CD4-positive, alpha-beta memory T cell (primary cell): ENCODE data around the gene KLKB1. TPM values are rescaled to one million over a fixed set of nuclear protein-coding genes. Genes with fewer than 3 reads are reported as not detected.

Source experiments
- CTCF ChIA-PET: fragments of 350-600 bp; sonication (Branson Sonifier 250); formaldehyde crosslinking; loops from one replicate; lab custom pipeline; 2021; ENCODE audit warnings: inconsistent platforms; ENCODE audit not compliant: partially characterized antibody; lab: Charles Lee
- POLR2A ChIA-PET: fragments of 350-600 bp; sonication (Branson Sonifier 250); formaldehyde crosslinking; loops from one replicate; lab custom pipeline; 2021; ENCODE audit not compliant: partially characterized antibody; lab: Charles Lee
- DNase-seq, 5 donors: peaks; one replicate each; pipeline versions ENCODE4 v3.0.0 to v3.0.0-alpha.2; 2020 to 2022; ENCODE audit warnings: mixed read lengths in 1 of 5
- H3K27ac ChIP-seq: one replicate; pipeline ENCODE4 v1.7.0; 2013; ENCODE audit warnings: low read depth, low read length
- H3K27me3 ChIP-seq: 2 replicates; pipeline ENCODE4 v1.7.0; 2013; ENCODE audit warnings: mild to moderate bottlenecking, low read length, moderate library complexity; ENCODE audit not compliant: insufficient read depth
- H3K36me3 ChIP-seq: 2 replicates; pipeline ENCODE4 v1.7.0; 2013; ENCODE audit warnings: mild to moderate bottlenecking, low read length, moderate library complexity; ENCODE audit not compliant: insufficient read depth
- H3K4me1 ChIP-seq: 2 replicates; pipeline ENCODE4 v1.7.0; 2013; ENCODE audit warnings: mild to moderate bottlenecking, low read length, moderate library complexity; ENCODE audit not compliant: insufficient read depth
- H3K4me3 ChIP-seq, 2 donors: one replicate each; pipeline ENCODE4 v1.7.0; 2013; ENCODE audit warnings: low read length in 2 of 2, mild to moderate bottlenecking in 1 of 2
- H3K9me3 ChIP-seq, 2 donors: one replicate each; pipeline ENCODE4 v1.7.0; 2013; ENCODE audit warnings: low read length in 2 of 2, control low read depth in 1 of 2; ENCODE audit not compliant: control insufficient read depth in 1 of 2
- H3K27ac Mint-ChIP-seq, 7 donors: one replicate each; pipeline ENCODE4 v1.8.0; 2020 to 2021; ENCODE audit warnings: mixed read lengths in 7 of 7, mild to moderate bottlenecking in 6 of 7, inconsistent platforms in 3 of 7, moderate library complexity in 3 of 7
- H3K27me3 Mint-ChIP-seq, 2 donors: one replicate each; pipeline ENCODE4 v1.8.0; 2020 to 2021; ENCODE audit warnings: mixed read lengths in 2 of 2
- H3K36me3 Mint-ChIP-seq, 2 donors: one replicate each; pipeline ENCODE4 v1.8.0; 2020 to 2021; ENCODE audit warnings: mixed read lengths in 2 of 2, inconsistent platforms in 1 of 2, mild to moderate bottlenecking in 1 of 2
- H3K4me1 Mint-ChIP-seq, 4 donors: one replicate each; pipeline ENCODE4 v1.8.0; 2020 to 2021; ENCODE audit warnings: mixed read lengths in 4 of 4, mild to moderate bottlenecking in 1 of 4
- H3K4me3 Mint-ChIP-seq, 8 donors: one replicate each; pipeline ENCODE4 v1.8.0; 2020 to 2021; ENCODE audit warnings: mixed read lengths in 8 of 8, mild to moderate bottlenecking in 7 of 8, moderate library complexity in 6 of 8, inconsistent platforms in 3 of 8
- H3K9me3 Mint-ChIP-seq, 8 donors: one replicate each; pipeline ENCODE4 v1.8.0; 2020 to 2021; ENCODE audit warnings: mixed read lengths in 8 of 8, mild to moderate bottlenecking in 5 of 8, inconsistent platforms in 3 of 8, moderate library complexity in 1 of 8
- intact Hi-C: fragments of 100-400 bp; cut with micrococcal nuclease; formaldehyde crosslinking; loops from one replicate; pipeline ENCODE4 v1.15.1; 2023
- polyA plus RNA-seq, 2 donors: library from polyadenylated mRNA; unstranded; fragments of 300-500 nt; fragmentation: Illumina TruSeq; gene quantifications; one replicate each; pipeline ENCODE4 v1.2.3, GENCODE V29; 2021
- total RNA-seq, 2 experiments: library from RNA; stranded (reverse); gene quantifications; one replicate each; pipeline ENCODE4 v1.2.3, GENCODE V29; 2021

KLKB1 gene
- total and polyA plus RNA-seq, 4 experiments from 2014 or later, result 1.2 to 1.4 TPM; not detected in 2

- ChIA-PET POLR2A (no interaction called here), CTCF (interaction anchor here (1.0 to 6.2 kb wide), 5 partner anchors 14 to 295 kb away, joined by 3 to 34 read pairs (median 3); no protein-coding TSS in a partner anchor)
- no peaks in the 10 kb centered on the region for H3K4me1 ChIP-seq
- no peaks in the 10 kb centered on the region for H3K9me3 ChIP-seq
- no peaks in the 10 kb centered on the region for H3K36me3 Mint-ChIP-seq
- H3K27ac Mint-ChIP-seq, result no peak overlapping the region
- H3K4me3 ChIP-seq, result no peak overlapping the region
- H3K36me3 ChIP-seq, result no peaks in the 10 kb centered on the region
- peaks cover 0 to 3% (median 0%) of the 10 kb centered on the region in 8 donors for H3K9me3 Mint-ChIP-seq
- DNase-seq, result no peak
- H3K27me3 ChIP-seq, result no peaks in the 10 kb centered on the region
- no peak overlapping the region for H3K27ac ChIP-seq
- no peak overlapping the region for H3K4me3 Mint-ChIP-seq
- intact Hi-C loops, result no loop called here
- H3K27me3 Mint-ChIP-seq, result peaks cover 17 to 36% of the 10 kb centered on the region in 2 donors
- peaks cover 0 to 9% (median 4%) of the 10 kb centered on the region in 4 donors for H3K4me1 Mint-ChIP-seq
Measured at GRCh38 chr4:186296481-186296880, 69.2 kb downstream of the KLKB1 start.

- peaks cover 17 to 36% of the 10 kb centered on the region in 2 donors for H3K27me3 Mint-ChIP-seq
- no peaks in the 10 kb centered on the region for H3K27me3 ChIP-seq
- H3K27ac Mint-ChIP-seq, result no peak overlapping the region
- H3K4me1 ChIP-seq, result no peaks in the 10 kb centered on the region
- no peaks in the 10 kb centered on the region for H3K36me3 ChIP-seq
- peak in 3 of 5 donors; percentile 2 to 11 (median 6) for DNase-seq
- H3K4me1 Mint-ChIP-seq, result peaks cover 0 to 9% (median 4%) of the 10 kb centered on the region in 4 donors
- no peak overlapping the region for H3K27ac ChIP-seq
- H3K9me3 Mint-ChIP-seq, result peaks cover 0 to 3% (median 0%) of the 10 kb centered on the region in 8 donors
- H3K36me3 Mint-ChIP-seq, result no peaks in the 10 kb centered on the region
- H3K9me3 ChIP-seq, result no peaks in the 10 kb centered on the region
- no peak overlapping the region for H3K4me3 Mint-ChIP-seq
- H3K4me3 ChIP-seq, result no peak overlapping the region
- ChIA-PET CTCF (interaction anchor here (1.0 to 6.2 kb wide), 5 partner anchors 10 to 294 kb away, joined by 3 to 34 read pairs (median 5); no protein-coding TSS in a partner anchor), POLR2A (no interaction called here)
- intact Hi-C loops, result no loop called here
Measured at GRCh38 chr4:186297013-186297645, 69.8 kb downstream of the KLKB1 start.

GRCh38 chr4:186298031-186298647 lies 70.8 kb downstream of the KLKB1 start:
- no peaks in the 10 kb centered on the region for H3K36me3 ChIP-seq
- H3K27me3 Mint-ChIP-seq, result peaks cover 19 to 34% of the 10 kb centered on the region in 2 donors
- H3K36me3 Mint-ChIP-seq, result no peaks in the 10 kb centered on the region
- intact Hi-C loops, result no loop called here
- no peaks in the 10 kb centered on the region for H3K4me1 ChIP-seq
- POLR2A ChIA-PET, result no interaction called here
- H3K27me3 ChIP-seq, result no peaks in the 10 kb centered on the region
- no peaks in the 10 kb centered on the region for H3K9me3 ChIP-seq
- H3K4me1 Mint-ChIP-seq, result peaks cover 0 to 9% (median 4%) of the 10 kb centered on the region in 4 donors
- H3K27ac ChIP-seq, result no peak overlapping the region
- H3K9me3 Mint-ChIP-seq, result peaks cover 0 to 3% (median 0%) of the 10 kb centered on the region in 8 donors
- peak overlapping the region in 1 of 7 donors; percentile 4 for H3K27ac Mint-ChIP-seq
- no peak overlapping the region for H3K4me3 ChIP-seq
- CTCF ChIA-PET, result interaction anchor here (2.3 to 6.2 kb wide), 2 partner anchors 9 to 290 kb away, joined by 7 to 34 read pairs; no protein-coding TSS in a partner anchor
- peak overlapping the region in 1 of 8 donors; percentile 20 for H3K4me3 Mint-ChIP-seq
- DNase-seq, result no peak

GRCh38 chr4:186299291-186299690 lies 72.0 kb downstream of the KLKB1 start:
- Mint-ChIP-seq H3K27ac (no peak overlapping the region), H3K4me1 (peaks cover 0 to 7% (median 4%) of the 10 kb centered on the region in 4 donors), H3K9me3 (no peaks in the 10 kb centered on the region), H3K27me3 (peaks cover 17 to 34% of the 10 kb centered on the region in 2 donors), H3K4me3 (no peak overlapping the region), H3K36me3 (no peaks in the 10 kb centered on the region)
- no peak for DNase-seq
- H3K4me3 ChIP-seq, result no peak overlapping the region
- no peaks in the 10 kb centered on the region for H3K27me3 ChIP-seq
- no peaks in the 10 kb centered on the region for H3K4me1 ChIP-seq
- POLR2A ChIA-PET, result no interaction called here
- no peaks in the 10 kb centered on the region for H3K36me3 ChIP-seq
- H3K9me3 ChIP-seq, result no peaks in the 10 kb centered on the region
- CTCF ChIA-PET, result interaction anchor here (2.3 to 6.2 kb wide), 2 partner anchors 8 to 289 kb away, joined by 7 to 34 read pairs; no protein-coding TSS in a partner anchor
- intact Hi-C loops, result no loop called here
- H3K27ac ChIP-seq, result no peak overlapping the region

- ChIA-PET CTCF (no interaction called here), POLR2A (no interaction called here)
- intact Hi-C loops, result no loop called here
- no peak for DNase-seq
- H3K36me3 Mint-ChIP-seq, result no peaks in the 10 kb centered on the region
- Histone ChIP-seq H3K27me3 (no peaks in the 10 kb centered on the region), H3K27ac (no peak overlapping the region), H3K36me3 (no peaks in the 10 kb centered on the region), H3K9me3 (no peaks in the 10 kb centered on the region), H3K4me1 (no peaks in the 10 kb centered on the region), H3K4me3 (no peak overlapping the region)
- H3K4me3 Mint-ChIP-seq, result no peak overlapping the region
- peaks cover 0 to 7% (median 4%) of the 10 kb centered on the region in 4 donors for H3K4me1 Mint-ChIP-seq
- H3K9me3 Mint-ChIP-seq, result no peaks in the 10 kb centered on the region
- H3K27me3 Mint-ChIP-seq, result peaks cover 17 to 38% of the 10 kb centered on the region in 2 donors
- no peak overlapping the region for H3K27ac Mint-ChIP-seq
Measured at GRCh38 chr4:186300659-186301390, 73.5 kb downstream of the KLKB1 start.

- Mint-ChIP-seq H3K4me3 (no peak overlapping the region), H3K27me3 (peaks cover 19 to 28% of the 10 kb centered on the region in 2 donors), H3K9me3 (no peaks in the 10 kb centered on the region), H3K27ac (no peak overlapping the region), H3K4me1 (no peaks in the 10 kb centered on the region), H3K36me3 (no peaks in the 10 kb centered on the region)
- intact Hi-C loops, result no loop called here
- H3K27me3 ChIP-seq, result no peaks in the 10 kb centered on the region
- no peaks in the 10 kb centered on the region for H3K9me3 ChIP-seq
- no peaks in the 10 kb centered on the region for H3K4me1 ChIP-seq
- POLR2A ChIA-PET, result no interaction called here
- no peaks in the 10 kb centered on the region for H3K36me3 ChIP-seq
- no peak for DNase-seq
- CTCF ChIA-PET, result no interaction called here
- H3K27ac ChIP-seq, result no peak overlapping the region
- no peak overlapping the region for H3K4me3 ChIP-seq
Measured at GRCh38 chr4:186304216-186304615, 76.9 kb downstream of the KLKB1 start.
